NCI-H524 (cell line): Measurements from ENCODE around the gene KREMEN1.
"Not testable (repeated sequence)": the region's sequence is repeated elsewhere in the genome, so short reads cannot be mapped to it uniquely, and the experiment has no call there.

ENCODE experiments used
- DNase-seq, 2 experiments: peaks; one replicate each; lab custom pipeline; 2025; lab: John Stamatoyannopoulos, UW

KREMEN1 gene

DNA sequence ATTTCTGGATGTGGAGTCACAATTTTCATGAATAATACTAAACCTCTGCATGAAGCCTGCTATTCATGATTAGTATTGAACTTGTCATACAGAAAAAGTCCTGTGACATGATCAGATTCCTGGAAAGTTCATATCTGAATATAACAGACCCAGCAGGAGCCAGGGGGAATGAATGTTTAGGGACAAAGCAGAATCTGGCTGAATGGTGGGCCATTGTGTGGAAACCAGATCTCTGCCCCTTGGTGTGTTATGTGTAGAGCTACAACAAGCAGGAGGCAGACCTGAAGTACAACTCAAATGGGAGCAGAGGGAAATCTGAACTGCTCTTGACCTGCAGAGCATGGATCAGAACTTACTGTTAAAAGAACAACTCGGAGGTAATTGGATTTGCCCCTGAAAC is 30.3 kb downstream of the KREMEN1 start:
- peak in 1 of 2 experiments; percentile 63 for DNase-seq

DNA sequence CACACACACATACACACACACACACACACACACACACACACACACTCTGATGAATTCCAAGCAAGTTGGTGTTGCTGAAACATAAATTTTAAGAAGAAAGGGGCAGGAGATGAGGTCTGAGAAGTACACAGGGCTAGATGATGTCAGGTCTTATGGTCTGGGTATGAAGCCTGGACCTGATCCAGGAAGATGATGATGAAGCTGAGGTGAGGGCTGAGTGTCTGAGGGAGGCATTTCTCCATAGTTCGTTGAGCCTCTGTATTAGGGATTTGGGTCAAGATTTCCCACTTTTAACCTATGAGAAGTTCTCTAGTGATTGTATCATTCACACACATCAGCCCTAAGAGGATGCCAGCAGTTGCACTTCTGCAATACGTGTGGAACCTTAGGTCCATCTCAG is 32.6 kb downstream of the KREMEN1 start:
- DNase-seq, result peak in 1 of 2 experiments; percentile 12

DNA sequence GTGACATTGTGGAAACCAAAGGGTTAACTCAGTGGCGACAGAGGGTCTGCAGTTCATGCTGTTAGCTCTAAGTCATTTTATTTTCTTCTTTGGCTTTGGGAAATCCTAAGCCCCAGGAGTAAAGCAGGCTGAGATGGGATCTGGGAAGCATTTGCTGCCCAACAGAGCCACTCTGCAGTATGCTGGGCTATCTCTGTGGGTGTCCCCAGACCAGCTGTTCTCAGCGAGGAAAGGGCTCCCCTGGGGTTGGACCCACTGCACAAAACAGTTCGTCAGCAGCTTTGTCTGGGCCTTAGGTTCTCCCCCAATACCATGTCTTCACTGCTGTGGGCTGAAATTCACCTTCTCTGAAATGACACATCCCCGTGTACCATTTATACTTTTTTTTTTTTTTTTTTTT is 34.0 kb downstream of the KREMEN1 start:
- DNase-seq, result peak; percentile 42 to 81

DNA sequence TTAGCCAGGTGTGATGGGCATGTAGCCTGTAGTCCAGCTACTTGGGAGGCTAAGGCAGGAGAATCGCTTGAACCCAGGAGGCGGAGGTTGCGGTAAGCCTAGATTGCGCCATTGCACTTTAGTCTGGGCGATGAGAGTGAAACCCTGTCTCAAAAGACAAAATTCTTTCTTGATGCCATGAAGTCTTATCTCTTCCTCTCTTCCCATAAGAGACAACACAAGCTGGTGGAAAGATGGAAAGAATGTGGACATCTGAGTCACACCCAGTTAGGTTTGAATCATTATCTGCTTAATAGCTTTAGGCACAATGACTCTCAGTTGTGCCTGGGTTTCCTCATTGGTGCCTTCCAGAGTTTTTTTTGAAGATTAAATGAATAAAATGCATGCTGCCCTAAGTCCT is 35.3 kb downstream of the KREMEN1 start:
- DNase-seq, result no peak

DNA sequence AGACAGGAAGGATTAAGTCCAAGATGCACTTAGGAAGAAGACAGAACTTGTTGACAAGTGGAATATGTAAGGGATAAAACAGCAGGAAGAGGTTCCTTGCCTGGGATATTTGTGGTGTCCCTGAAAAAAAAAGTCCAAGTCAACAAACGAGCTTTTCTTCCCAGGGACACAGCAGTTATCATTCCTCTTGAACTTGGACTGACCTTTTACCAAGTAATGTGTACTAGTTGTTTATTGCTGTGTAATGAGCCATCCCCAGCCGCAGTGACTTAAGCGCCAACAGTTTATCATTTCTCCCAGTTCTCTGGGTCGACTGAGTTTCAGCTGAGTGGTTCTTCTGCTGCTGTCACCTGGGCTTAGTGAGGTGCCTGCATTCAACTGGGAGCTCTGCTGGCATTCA is 37.0 kb downstream of the KREMEN1 start:
- no peak for DNase-seq

DNA sequence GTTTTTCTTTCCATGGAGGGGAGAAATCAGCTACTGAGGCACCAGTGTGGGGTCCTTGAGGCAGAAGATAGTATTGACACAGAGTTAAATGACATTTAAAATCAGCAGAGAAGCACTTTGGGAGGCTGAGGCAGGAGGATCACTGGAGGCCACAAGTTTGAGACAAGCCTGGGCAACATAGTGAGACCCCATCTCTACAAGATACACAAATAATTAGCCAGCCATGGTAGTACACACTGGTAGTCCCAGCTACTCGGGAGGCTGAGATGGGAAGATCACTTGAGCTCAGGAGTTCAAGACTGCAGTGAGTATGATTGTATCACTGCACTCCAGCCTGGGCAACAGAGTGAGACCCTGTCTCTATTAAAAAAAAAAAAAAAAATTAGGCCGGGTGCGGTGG is 38.1 kb downstream of the KREMEN1 start:
- DNase-seq, result no peak

DNA sequence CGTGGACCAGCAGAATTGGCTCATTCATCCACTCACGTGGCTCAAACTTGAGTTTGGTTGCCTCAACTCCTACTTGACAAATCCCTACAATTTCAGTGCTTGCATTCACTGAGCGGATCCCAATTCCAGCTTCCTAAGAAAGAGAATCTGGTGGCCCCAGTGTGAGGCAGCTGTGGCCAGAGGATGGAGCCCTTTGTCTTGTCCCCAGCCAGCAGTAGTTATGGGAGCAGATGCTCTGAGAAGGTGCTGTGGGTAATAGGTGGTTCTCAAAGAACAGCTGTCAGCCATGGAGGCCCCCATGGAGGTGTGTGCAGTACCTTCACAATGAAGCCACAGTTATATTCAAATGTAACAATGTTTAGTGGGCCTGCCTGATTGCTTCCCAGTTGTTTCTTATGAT is 39.3 kb downstream of the KREMEN1 start:
- peak; percentile 28 to 61 for DNase-seq

DNA sequence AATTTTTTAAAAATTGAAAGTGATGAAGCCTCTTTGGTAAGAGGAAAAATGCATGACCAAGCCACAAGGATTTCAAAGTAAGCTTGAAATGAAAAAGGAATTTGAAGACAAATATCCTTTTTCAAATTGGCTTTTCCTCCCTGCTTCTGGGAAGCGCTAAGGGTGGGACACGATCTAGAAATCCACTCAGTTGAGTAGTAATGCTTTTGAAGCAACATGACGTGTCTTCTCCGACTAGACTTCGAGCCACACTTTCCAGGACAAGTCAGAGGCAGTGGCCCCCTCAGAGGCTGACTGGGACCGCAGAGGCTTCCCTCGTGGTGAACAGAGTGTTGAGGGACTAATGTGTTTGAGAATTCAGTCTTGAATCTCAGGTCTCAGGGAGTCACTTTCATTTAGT is 39.8 kb downstream of the KREMEN1 start:
- DNase-seq, result no peak

DNA sequence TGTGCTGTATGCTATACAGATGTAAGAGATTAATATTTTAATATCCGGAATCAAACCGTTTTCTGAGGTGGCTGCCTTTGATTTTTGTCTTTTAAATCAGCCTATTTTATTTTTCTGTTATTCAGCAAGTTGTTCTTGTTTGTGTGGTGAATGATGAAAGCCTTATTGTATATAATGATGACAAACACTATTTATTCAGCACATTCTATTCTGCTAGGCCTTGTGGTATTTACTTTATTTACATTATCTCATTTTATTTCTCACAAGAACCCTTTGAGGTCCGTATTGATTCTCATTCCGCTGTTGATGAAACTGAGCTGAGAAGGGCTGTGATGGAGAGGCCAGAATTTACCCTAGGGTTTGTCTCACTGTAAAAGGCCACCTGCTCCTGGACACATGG is 40.5 kb downstream of the KREMEN1 start:
- no peak for DNase-seq

DNA sequence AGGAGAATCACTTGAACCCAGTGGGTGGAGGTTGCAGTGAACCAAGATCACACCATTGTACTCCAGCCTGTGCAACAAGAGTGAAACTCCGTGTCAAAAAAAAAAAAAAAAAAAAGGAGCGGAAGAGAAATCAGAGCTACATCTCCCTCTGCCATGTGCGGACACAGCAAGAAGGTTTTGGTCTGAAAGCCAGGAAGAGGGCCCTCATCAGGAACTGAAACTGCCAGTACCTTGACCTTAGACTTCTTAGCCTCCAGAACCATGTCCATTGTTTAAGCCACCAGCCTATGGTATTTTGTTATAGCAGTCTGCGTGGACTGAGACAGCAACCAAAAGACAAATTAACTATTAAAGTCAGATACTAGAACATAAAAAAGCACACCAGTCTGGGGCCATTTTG is 41.6 kb downstream of the KREMEN1 start:
- DNase-seq, result no peak

DNA sequence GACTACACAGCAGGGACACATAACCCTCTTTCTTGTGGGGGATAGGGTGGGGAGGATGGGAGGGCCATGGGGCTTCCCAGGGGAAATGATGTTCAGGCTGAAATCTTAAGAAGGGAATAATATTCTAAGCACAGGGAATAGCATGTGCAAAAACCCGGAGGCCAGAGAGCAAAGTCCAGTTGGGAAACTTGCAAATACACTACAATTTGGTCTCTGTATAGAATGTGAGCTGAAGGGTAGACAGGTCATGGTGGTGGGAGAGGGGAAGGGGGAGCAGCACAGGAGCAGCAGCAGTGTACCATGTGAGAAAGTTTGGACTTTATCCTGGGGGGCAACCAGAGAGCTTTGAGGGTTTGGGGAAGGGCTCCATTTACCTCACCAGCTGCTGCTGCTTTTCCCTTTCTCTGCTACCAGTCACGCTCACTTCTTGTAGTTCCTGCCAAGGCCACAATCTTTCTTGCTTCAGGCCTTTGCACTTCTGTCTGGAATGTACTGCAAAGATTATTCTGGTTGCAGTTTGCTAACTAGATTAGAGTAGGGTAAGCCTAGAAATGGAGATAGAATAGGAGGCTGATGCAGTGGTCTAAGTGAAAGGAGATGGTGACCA is 43.0 kb downstream of the KREMEN1 start:
- peak in 1 of 2 experiments; percentile 68 for DNase-seq

DNA sequence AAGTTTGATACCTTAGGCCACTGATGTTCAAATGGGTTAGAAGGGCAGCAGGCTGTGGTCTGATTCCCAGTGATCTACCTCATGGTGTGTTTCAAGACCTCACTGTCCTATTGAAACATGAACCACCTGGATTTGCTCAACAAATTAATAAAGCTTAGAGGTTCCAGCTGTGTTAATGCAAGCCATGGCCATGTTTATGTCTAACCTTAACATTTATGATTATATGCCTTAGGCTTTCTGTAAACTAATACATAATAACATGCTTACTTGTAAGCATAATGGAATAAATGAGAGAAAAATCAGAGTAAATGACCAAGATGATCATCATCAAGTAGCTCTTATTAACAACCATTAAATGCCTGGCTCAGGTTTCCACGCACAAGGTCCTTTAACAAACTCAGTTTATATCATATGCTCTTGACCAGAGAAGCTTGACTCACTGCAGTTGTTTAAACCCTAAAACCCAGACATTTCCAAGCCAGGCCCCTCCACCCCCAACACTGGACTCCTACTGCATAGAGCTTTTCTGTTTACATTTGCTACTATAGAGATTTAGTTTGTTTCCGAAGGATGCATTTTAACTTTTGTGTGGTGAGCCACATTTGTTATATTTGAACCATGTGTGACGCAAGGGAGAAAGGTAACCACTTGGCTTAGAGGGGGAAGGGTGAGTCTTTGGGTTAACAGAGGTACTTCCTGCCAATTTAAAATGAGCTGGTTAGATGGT is 43.7 kb downstream of the KREMEN1 start:
- DNase-seq, result peak in 1 of 2 experiments; percentile 27

DNA sequence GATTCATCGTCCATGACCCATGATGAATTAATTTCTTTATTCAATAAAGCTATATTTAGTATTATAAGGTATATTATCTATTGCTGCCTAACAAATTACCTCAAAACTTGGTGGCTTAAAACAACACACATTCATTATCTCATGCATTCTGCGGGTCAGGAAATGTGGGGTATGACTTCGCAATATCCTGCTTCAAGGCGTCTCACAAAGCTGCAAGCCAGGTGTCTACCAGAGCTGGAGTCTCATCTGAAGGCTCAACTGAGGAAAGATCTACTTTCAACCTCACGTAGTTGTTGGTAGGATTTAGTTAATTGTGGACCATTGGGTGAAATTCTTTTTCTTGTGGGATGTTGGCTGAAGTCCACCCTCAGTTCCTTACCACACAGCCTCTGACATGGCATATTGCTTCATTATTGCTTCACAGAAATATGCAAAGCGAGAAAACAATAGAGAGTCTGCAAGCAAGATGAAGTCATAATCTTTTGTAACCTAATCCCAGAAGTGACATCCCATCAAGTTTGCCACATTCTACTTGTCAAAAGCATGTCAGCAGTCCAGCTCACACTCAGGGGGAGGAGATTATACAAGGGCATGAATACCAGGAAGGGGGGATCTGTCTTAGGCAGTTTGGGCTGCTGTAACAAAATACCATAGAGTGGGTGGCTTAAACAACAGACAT is 45.1 kb downstream of the KREMEN1 start:
- no peak for DNase-seq

DNA sequence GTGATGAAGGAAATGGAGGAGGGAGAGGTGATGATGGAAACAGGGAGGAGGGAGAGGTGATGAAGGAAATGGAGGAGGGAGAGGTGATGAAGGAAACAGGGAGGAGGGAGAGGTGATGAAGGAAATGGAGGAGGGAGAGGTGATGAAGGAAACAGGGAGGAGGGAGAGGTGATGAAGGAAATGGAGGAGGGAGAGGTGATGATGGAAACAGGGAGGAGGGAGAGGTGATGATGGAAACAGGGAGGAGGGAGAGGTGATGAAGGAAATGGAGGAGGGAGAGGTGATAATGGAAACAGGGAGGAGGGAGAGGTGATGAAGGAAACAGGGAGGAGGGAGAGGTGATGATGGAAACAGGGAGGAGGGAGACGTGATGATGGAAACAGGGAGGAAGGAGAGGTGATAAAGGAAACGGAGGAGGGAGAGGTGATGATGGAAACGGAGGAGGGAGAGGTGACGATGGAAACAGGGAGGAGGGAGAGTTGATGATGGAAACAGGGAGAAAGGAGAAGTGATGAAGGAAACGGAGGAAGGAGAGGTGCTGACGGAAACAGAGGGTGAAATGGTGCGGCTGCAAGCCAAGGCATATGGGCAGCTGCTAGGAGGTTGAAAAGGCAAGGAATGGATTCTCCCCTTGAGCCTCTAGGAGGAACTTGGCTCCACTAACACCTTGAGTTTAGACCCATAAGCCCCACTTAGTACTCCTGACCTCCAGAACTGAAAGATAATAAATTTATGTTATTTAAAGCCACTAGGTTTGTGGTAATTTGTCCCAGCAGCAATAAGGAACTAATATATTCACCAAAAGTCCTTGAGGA is 47.5 kb downstream of the KREMEN1 start:
- not testable (repeated sequence) for DNase-seq

DNA sequence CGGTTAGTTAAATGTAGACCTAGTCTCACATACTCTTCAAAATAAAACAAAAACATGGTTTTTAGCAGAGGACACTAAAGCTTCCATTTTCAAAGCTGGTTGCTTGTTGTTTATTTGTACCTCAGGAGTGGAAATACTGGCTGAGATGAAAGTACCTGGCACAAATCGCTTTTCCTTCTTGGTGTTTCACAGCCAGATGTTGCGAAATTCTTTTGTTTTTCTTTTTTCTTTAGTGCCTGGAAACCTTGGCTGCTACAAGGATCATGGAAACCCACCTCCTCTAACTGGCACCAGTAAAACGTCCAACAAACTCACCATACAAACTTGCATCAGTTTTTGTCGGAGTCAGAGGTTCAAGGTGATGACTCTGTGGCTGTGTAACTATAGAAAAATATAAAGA is 48.3 kb downstream of the KREMEN1 start:
- DNase-seq, result no peak

DNA sequence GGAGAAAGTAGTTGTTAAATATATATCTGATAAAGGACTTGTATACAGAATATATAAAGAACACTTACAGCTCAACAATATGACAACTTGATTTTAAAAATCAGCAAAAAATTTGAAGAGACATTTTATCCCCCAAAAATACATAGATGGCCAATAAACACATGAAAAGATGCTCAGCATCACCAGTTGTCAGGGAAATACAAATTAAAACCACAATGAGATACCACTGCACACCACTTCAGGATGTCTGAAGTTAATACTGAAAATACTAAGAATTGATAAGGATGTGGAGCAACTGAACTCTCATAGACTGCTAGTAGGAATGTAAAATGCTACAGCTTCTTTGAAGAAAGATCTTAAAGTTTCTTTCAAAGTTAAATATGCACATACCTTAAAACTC is 49.2 kb downstream of the KREMEN1 start:
- DNase-seq, result no peak

DNA sequence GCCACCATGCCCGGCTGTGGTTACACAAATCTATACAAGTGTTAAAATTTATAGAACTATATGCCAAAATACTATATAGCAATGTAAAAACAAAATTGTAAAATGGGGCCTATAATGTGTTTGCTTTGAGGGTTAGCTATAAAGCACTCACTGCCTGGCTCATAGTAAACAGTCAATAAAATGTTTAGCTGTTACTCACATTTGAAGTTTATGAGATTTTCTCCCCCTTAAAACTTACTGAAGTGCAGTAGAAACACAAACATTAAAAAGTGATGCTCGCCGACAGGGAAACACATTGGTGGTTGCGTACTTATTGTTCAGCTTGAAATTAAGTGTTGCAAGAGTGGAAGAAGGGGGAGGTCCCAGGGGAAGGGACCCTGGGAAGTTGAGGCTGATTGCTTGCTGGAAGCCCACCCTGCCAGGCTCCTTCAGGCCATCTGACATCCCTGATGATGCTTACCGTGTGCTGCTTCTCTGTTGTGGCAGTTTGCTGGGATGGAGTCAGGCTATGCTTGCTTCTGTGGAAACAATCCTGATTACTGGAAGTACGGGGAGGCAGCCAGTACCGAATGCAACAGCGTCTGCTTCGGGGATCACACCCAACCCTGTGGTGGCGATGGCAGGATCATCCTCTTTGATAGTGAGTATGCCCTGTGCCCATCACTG is 52.1 kb downstream of the KREMEN1 start:
- no peak for DNase-seq

DNA sequence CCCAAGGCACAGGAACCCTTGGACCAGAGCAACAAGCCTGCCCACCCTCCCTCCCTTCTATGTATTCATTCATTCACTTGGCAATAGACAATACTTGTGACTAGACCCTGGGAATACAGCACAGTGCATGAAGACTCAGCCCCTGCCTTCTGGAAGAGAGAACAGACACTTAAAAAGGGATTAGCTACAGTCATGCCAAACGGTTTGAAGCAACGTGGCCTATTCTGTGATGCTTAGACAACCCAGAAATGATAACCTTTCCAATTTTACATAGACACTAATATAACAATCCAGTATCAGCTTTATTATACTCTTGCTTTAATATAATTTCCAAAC is 52.6 kb downstream of the KREMEN1 start:
- peak in 1 of 2 experiments; percentile 51 for DNase-seq

DNA sequence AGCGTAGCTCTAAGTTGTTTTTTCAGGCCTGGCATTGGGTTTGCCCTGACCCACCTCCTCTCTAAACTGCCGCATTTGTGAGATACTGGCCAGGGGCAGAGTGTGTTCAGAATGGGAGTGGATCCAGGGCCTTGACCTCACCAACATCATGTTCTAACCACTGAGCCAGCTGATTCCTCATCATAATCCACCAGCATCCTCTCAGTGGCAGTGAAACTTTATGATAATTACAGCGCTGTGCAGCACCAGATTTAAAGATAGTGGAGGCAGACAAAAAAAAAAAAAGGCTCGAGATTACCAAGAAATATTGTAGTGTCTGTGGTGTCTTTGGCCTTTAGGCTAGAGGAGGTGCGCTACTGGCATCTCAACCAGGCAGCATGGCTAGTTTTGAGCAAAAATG is 53.0 kb downstream of the KREMEN1 start:
- DNase-seq, result no peak

DNA sequence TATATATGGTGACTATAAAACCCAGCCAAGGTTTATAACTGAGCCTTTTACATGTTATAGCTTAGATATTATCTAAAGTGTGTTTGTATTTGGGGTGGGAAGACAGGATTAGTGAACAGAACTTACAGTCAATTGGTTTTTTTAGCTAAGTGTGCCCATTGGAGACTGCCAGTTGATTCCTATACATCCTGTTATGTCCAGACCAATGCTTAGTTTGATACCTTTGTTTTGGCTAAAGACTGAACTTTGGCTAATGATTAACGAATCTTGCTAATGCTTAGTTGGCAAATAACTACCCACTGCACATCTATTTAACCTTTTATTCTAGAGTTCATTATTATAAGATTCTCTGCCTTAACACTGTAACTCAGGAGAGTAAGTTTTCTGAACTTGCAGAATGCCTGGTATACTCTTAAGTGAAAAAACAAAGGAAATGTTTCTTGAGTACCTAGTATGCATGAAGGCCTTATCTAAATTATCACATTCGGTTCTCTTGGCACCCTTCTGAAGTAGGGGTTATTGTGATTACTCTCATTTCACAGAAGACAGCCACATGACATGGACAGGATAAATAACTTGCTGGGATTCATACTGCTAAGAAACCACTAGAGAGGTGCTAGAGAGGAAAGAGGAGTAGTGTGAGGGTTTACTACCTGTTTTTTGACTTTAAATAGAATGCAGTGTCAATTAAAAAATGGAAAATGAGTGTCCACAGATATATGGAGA is 54.0 kb downstream of the KREMEN1 start:
- no peak for DNase-seq
